Tibial nerve (tissue), 4 donors: ENCODE measurements around the gene AKAP8L.

Source experiments
- CTCF ChIP-seq, 5 experiments: fragments of 200-600 bp in 3 of 5; fragments of 450-650 bp in 2 of 5; sonication (generic) in 3 of 5; IDR thresholded peaks; one replicate each; pipeline ENCODE4 v1.5.1; 2016 to 2019; ENCODE audit warnings: antibody characterized with exemption in 5 of 5, mild to moderate bottlenecking in 3 of 5, moderate library complexity in 2 of 5
- EP300 ChIP-seq, 2 donors: sonication (generic); formaldehyde crosslinking; IDR thresholded peaks; one replicate each; pipeline ENCODE4 v1.6.1; 2017; ENCODE audit warnings: antibody characterized with exemption in 2 of 2, mild to moderate bottlenecking in 1 of 2
- POLR2A ChIP-seq, 2 donors: fragments of 450-650 bp; IDR thresholded peaks; one replicate each; pipeline ENCODE4 v1.6.1; 2017; ENCODE audit warnings: antibody characterized with exemption in 2 of 2, mild to moderate bottlenecking in 2 of 2, moderate library complexity in 2 of 2

DNA sequence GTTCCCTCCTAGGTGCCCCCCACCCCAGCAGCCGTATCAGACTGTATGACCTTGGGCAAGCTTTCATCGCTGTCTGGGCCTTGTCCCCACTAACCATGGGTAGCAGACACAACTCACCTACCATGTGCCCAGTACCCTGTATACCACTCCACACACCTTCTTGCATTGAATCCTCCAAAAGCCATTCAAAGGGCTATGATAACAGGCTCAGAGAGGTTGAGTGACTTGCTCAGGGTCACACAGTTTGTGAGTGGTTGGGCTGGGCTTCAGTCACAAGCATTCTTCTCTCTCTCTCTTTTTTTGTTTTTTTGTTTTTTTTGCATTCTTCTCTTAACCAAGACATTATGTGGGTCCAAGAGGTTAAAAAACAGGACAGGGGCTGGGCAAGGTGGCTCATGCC, 42.9 kb upstream of the AKAP8L start:
- TF ChIP-seq CTCF (IDR thresholded peaks at IDR 0.05) (no peak), POLR2A (IDR thresholded peaks at IDR 0.05) (no peak), EP300 (IDR thresholded peaks at IDR 0.05) (no peak)
